ENCODE data around the gene CYP2S1. TPM values are rescaled to one million over a fixed set of nuclear protein-coding genes. Genes with fewer than 3 reads are reported as not detected.
A peak's percentile ranks its signal among the peaks of the same experiment; 100 is the strongest.

Gene CYP2S1
- total RNA-seq, 4 donors from 2014 or later = 0.31 to 0.64 TPM; not detected in 2

- in situ Hi-C loops (cut with MboI; ENCODE audit: low sequenced_read_pairs in 4 of 4) = no loop called here
- H3K27me3 ChIP-seq = peaks cover 8 to 32% (median 18%) of the 10 kb centered on the region in 3 donors
- peaks cover 6 to 10% of the 10 kb centered on the region in 2 donors for H3K4me1 ChIP-seq
- ATAC-seq (no peak), DNase-seq (peak in 1 of 2 donors; percentile 25)
- no peaks in the 10 kb centered on the region for H3K9me3 ChIP-seq
- intact Hi-C loops (cut with DNase I; ENCODE audit: low total_unique reads) = no loop called here
- peak overlapping the region; percentile 43 to 80 (median 72) for H3K27ac ChIP-seq
- H3K36me3 ChIP-seq = no peaks in the 10 kb centered on the region
- no peak overlapping the region for H3K4me3 ChIP-seq
- TF ChIP-seq POLR2A (IDR thresholded peaks at IDR 0.05) = no peak
- no peak for TF ChIP-seq CTCF (IDR thresholded peaks at IDR 0.05 in 4 of 5, conservative IDR thresholded peaks at IDR 0.05 in 1 of 5)
These were observed 30.6 kb downstream of the CYP2S1 start for GRCh38 chr19:41223431-41224234.

- ATAC-seq (no peak), DNase-seq (no peak)
- H3K27ac ChIP-seq = peak overlapping the region; percentile 68 to 80 (median 76)
- in situ Hi-C loops (cut with MboI; ENCODE audit: low sequenced_read_pairs in 4 of 4) (no loop called here), intact Hi-C loops (cut with DNase I; ENCODE audit: low total_unique reads) (no loop called here)
- H3K4me3 ChIP-seq = no peak overlapping the region
- no peak for TF ChIP-seq POLR2A (IDR thresholded peaks at IDR 0.05)
- TF ChIP-seq CTCF (IDR thresholded peaks at IDR 0.05 in 4 of 5, conservative IDR thresholded peaks at IDR 0.05 in 1 of 5) = no peak
- no peaks in the 10 kb centered on the region for H3K36me3 ChIP-seq
- peaks cover 0 to 22% (median 18%) of the 10 kb centered on the region in 3 donors for H3K27me3 ChIP-seq
- H3K9me3 ChIP-seq = no peaks in the 10 kb centered on the region
- H3K4me1 ChIP-seq = peaks cover 6 to 10% of the 10 kb centered on the region in 2 donors
These were observed 31.6 kb downstream of the CYP2S1 start for GRCh38 chr19:41224632-41225031.

- in situ Hi-C loops (cut with MboI; ENCODE audit: low sequenced_read_pairs in 4 of 4) (no loop called here), intact Hi-C loops (cut with DNase I; ENCODE audit: low total_unique reads) (loop anchor here (1.0 kb wide), 1 partner anchor 37 kb away; no protein-coding TSS in a partner anchor)
- Histone ChIP-seq H3K36me3 (no peaks in the 10 kb centered on the region), H3K4me3 (peak overlapping the region; percentile 41 to 60 (median 56)), H3K4me1 (peaks cover 6 to 10% of the 10 kb centered on the region in 2 donors), H3K27ac (peak overlapping the region; percentile 68 to 80 (median 76)), H3K27me3 (peaks cover 0 to 15% (median 14%) of the 10 kb centered on the region in 3 donors), H3K9me3 (no peaks in the 10 kb centered on the region)
- TF ChIP-seq POLR2A (IDR thresholded peaks at IDR 0.05) = peak in 1 of 2 donors; percentile 13
- no peak for TF ChIP-seq CTCF (IDR thresholded peaks at IDR 0.05 in 4 of 5, conservative IDR thresholded peaks at IDR 0.05 in 1 of 5)
- peak; percentile 44 to 60 for DNase-seq
- peak; percentile 70 to 80 for ATAC-seq
These were observed 32.4 kb downstream of the CYP2S1 start for GRCh38 chr19:41225238-41226052.

GRCh38 chr19:41226053-41226873, 33.2 kb downstream of the CYP2S1 start:
- intact Hi-C loops (cut with DNase I; ENCODE audit: low total_unique reads) (loop anchor here (1.0 kb wide), 1 partner anchor 36 kb away; no protein-coding TSS in a partner anchor), in situ Hi-C loops (cut with MboI; ENCODE audit: low sequenced_read_pairs in 4 of 4) (no loop called here)
- DNase-seq (peak in 1 of 2 donors; percentile 52), ATAC-seq (peak; percentile 54 to 70)
- Histone ChIP-seq H3K9me3 (no peaks in the 10 kb centered on the region), H3K27ac (peak overlapping the region; percentile 68 to 80 (median 76)), H3K4me1 (peaks cover 6 to 10% of the 10 kb centered on the region in 2 donors), H3K36me3 (no peaks in the 10 kb centered on the region), H3K27me3 (peaks cover 0 to 11% (median 11%) of the 10 kb centered on the region in 3 donors), H3K4me3 (peak overlapping the region; percentile 41 to 60 (median 56))
- no peak for TF ChIP-seq POLR2A (IDR thresholded peaks at IDR 0.05)
- peak in 2 of 5 experiments; percentile 13 to 20 for TF ChIP-seq CTCF (IDR thresholded peaks at IDR 0.05 in 4 of 5, conservative IDR thresholded peaks at IDR 0.05 in 1 of 5)
